ENCODE measurements around the gene MOGAT2.
"Not testable (repeated sequence)": the region's sequence is repeated elsewhere in the genome, so short reads cannot be mapped to it uniquely, and the experiment has no call there.

MOGAT2 gene

DNA sequence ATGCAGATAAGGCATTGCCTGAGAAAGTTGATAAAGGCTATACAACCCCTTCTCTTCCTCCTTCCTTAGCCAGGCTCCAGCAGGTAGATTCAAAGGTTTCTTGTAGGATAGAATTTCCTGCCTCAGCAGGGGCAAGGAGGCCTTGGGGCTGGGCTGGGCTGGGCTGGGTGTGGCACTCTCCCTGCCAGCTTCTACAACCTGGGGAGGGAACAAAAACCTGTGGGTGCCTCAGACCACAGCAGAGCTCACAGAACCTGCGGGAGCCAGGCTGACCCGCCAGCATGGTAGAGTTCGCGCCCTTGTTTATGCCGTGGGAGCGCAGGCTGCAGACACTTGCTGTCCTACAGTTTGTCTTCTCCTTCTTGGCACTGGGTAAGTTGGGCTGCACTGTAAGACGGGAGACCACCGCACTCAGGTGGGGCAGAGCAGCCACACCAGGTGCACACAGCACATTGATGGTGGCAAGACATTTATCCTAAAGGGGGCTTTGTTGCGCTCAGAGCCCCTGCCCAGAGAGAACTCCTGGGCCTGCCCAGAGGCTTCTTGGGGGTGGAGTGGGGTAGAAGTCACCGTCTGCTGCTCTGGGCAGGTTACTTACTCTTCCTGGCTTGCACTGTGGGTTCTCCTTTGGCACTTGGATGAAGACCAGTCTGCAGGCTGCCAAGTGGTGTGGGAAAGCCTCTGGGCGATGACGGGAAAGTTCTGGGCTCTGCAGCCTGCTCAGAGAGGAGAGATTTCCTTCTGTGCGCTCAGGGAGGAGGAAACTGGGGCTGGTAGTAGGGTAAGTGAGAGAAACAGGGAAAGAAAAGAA, at the start of gene MOGAT2:
TSS of gene MOGAT2 (plus strand) at position 231 of the 811 bp plus-strand sequence. CDS start at position 282, 51 bp downstream.
- DNase-seq (ENCODE audit: low read depth) = no peak

DNA sequence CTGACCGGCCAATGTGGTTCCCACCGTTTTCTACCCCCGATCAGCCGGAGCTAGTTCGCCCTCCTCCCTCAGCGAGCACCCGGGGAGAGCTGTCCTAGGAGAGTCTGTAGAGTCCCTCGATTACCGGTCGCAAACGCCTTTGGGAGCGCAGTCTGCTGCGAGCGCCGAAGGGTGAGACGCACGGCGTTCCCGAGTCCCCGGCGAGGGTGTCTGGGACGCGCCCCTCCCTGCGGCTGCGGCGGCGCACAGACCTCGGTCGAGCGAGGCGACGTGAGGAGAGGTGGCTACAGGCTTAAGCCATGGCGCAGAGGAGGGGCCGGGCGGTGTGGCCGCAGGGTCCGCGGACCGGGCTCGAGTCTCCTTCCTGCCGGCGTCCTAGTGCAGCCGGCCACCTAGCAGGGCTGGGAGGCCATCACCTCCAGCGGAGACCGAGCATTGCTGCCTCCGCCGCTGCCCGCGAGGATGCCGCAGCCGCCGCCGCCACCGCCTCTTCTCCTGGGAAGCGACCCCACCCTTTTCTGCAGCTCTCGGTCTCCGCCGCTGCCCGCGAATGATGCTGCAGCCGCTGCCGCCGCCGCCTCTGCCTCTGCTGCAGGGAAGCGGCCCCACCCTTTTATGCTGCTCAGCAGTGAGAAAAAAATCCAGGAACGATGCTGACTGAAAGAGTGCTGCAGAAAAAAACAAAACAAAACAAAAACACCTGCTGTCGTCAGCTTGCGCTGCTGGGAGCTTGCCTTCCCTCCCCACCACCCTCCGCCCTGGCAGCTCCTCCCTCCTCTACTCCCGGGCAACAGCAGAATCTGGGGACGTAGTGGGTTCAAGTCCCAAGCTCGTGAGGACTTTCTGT, 49.0 kb upstream of the MOGAT2 start, which contains the start of gene MAP6:
TSS of gene MAP6 (minus strand) at position 588 of the 847 bp plus-strand sequence. CDS start 669 bp downstream, outside the sequence.
- DNase-seq (ENCODE audit: low read depth) = no peak

DNA sequence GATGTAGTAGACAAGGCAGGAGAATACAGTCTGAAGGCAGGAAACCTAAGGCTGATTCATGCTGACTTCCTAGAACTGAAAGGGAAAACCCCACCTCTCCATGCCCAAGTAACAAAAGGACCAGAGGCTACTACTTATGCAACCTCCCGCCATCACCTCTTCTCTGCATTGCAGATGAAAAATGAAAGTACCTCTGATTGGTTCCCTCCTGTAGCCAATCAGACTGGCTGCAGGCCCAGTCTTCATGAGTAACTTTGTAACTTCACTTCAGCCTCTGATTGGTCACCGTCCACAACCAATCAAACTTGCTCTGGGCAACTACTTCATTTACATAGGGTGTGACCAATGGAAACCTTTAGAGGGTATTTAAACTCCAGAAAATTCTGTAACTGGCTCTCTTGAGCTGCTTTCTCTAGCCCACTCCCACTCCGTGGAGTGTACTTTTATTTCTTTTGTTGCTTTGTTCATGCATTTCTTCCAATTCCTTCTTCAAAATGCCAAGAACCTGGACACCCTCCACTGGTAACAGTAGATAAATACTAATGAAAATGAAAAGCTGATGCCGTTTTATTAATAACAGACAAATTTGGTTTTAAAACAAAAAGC, 43.6 kb upstream of the MOGAT2 start:
- no peak for DNase-seq (ENCODE audit: low read depth)

DNA sequence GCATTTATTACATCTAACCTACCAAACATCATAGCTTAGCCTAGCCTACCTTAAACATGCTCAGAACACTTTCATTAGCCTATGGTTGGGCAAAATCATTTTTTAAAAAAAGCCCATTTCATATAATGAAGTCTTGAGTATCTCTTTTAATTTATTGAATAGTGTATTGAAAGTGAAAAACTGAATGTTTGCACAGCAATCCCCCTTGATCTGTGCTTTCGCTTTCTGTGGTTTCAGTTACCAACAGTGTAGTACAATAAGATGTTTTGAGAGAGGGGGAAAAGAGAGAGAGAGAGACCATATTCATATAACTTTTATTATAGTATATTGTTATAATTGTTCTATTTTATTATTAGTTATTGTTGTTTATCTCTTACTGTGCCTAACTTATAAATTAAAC, 40.4 kb upstream of the MOGAT2 start:
- no peak for DNase-seq (ENCODE audit: low read depth)

DNA sequence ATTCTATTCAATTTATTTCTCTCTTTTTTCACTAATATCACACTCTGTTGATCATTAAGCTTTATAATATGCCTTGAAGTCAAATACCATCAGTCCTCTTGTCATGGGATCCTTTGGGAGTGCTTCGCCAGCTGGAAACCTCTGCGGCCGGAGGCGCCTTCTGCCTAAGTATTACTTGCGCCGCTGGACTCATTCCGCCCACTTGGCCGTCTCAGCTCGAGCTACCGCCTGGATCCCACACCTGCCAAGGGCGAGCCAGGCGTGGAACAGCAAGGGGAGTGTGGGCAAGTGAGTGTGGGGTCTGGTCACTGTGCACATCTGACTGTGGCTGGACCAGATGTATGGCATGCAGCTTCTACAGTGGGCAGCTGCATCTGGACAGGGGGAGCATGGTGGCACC, 39.7 kb upstream of the MOGAT2 start:
- no peak for DNase-seq (ENCODE audit: low read depth)

DNA sequence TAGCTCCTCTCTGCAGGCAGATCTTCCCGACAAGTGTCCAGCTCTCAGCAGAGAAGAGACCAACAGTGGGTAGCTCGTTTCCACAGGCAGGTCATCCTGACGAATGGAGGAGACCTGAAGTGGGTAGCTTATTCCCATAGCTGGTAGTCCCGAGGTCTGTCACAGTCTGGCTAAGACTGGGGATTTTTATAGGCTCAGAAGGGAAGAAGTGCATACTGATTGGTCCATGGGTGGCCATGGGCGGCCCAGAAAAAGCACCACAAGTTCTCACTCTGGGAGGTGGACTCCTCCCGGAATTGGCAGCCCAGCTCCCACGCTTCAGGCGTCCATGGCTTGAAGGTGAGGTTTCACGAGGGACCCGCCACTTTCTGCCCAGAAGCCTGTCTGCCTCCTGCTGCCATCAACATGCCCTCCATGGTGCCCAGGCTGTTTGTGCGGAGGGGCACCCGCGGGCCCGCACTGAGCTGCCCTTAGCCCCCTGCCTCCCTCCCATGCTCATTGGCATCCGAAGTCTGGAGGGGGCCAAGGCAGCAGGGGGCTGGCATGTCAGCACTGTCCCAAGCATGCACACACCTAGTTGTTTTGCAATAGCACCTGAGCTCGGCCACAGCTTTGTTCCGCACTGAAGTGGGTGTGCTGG, 38.9 kb upstream of the MOGAT2 start:
- DNase-seq (ENCODE audit: low read depth) = no peak

DNA sequence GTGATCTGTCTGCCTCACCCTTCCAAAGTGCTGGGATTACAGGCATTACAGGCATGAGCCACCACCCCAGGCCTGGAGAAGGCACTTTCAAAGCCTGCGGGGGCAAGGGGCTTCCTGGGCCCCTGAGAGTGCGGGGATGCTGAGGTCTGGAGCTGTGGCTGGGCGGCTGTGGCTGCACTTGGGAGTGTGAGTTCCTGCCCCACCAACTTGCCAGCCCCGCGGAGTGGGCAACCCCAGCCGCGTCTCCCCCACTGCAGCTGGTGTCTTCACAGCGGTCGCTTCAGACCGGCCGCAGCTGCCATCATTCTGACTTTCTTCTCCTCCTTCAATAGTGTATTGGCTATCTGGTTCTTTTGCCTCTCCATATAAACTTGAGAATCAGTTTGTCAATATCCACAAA, 38.1 kb upstream of the MOGAT2 start:
- no peak for DNase-seq (ENCODE audit: low read depth)

DNA sequence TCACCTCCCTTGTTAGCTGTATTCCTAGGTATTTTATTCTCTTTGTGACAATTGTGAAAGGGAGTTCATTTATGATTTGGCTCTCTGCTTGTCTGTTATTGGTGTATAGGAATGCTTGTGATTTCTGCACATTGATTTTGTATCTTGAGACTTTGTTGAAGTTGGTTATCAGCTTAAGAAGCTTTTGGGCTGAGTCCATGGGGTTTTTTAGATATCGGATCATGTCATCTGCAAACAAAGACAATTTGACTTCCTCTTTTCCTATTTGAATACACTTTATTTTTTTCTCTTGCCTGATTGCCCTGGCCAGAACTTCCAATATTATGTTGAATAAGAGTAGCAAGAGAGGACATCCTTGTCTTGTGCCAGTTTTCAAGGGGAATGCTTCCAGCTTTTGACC, 33.8 kb upstream of the MOGAT2 start:
- DNase-seq (ENCODE audit: low read depth) = not testable (repeated sequence)

DNA sequence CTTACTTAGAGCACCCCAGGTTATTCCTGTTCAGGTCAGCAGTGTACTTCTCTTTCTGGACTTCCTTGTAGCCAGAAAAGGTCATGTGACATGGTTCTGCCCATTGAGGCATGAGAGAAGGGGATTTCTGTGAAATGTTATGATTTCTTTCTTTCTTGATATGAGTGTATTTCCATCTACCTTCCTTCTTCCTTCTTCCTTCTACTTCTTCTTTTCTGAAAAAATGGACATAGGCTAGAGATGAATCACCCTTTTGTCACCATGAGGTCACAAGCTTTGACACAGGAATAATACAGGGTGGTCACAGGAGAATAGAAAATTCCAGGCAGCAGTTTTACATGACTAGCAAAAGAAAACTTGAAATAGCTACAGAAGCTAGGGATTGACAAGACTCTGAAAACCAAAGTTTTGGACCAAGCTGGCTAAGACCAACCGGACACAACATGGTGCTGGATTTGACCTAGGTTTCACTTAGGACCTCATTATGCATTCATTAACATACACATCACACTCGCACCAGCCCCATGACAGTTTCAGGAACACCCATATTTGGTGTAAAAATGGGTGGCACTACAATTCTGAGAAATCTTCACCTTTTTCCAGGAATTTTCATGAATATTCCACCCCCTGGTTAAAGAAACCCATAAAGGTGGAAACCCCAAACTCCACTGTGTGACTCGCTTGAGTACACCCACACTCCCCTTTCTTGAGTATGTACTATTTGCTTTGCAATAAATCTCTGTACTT, 27.6 kb upstream of the MOGAT2 start:
- no peak for DNase-seq (ENCODE audit: low read depth)

DNA sequence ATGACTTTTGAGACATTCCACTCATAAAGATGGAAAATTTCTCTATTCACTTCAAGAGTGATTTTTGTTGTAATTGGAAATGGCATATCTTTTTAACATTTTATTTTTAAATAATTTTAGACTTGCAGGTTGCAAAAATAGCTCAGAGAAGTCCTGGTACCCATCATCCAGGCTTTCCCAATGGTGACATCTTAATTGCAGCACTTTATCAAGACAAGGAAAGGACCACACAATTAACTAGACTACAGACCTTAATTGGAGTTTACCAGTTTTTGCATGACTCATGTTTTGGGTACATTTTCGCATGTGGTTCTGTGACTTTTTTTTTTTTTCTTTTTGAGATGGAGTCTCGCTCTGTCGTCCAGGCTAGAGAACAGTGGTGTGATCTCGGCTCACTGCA, 25.8 kb upstream of the MOGAT2 start:
- no peak for DNase-seq (ENCODE audit: low read depth)

DNA sequence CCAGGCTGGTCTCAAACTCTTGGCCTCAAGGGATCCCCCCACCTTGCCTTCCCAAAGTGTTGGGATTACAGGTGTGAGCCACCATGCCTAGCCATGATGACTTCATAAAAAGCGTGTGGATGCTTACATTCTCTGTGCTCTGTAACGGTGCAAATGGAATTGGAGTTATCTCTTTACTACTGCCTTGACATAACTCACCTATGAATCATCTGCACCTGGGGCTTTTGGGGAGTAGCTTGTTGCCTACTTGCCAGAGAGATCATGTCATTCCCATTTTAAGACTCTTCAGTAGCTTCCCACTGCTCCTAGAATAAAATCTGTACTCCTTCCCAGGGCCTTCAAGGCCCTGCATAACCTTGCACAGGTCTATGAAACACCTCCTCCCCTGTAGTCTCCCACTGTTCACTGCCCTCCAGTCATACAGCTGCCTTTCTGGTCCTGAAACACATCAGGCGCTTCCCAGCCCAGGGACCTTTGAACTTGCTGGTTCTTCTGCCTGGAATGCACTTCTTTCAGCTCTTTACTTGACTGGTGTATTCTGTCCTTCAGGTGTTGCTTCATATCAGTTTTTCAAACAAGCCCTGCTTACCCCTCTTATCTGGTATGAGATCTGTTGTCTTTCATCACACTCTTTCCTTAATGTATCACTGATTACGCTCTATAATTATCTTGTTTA, 19.6 kb upstream of the MOGAT2 start:
- no peak for DNase-seq (ENCODE audit: low read depth)

DNA sequence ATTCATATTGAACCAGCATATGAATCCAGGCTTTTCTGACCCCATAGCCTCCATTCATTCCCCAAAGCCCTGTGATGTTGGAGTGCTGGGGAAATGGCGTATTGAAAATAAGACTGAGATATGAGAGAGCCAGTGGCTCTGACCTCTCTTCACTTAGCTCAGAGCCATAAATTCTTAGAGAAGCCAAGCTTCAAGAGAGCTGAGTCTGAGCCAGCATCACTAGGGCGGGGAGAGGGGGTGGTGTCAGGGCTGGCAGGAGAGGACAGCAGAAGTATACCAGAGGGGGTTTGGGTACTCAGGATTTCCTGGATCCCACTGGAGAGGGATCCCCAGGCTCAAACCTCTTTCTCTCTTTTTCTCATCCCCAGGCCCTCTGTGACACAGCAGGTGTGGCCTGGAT, 16.7 kb upstream of the MOGAT2 start:
- DNase-seq (ENCODE audit: low read depth) = no peak

DNA sequence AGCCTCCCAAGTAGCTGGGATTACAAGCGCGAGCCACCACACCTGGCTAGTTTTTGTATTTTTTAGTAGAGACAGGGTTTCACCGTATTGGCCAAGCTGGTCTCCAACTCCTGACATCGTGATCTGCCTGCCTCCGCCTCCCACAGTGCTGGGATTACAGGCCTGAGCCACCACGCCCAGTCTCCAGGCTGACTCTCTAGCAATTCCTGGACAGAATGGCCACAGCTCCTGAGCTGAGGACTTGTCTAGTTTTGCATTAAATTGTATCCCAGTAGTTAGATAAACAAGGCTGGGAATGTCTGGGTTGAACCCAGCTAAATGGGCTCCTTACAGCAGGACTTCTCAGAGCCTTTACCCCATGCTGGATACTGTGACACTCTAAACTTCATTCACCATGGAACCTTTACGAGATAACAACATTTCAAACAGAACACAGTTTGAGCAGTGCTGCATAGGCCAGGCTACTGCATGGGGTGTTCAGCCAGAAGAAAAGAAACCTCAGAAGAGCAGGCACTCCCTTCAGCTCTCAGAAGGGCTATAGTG, 13.9 kb upstream of the MOGAT2 start:
- DNase-seq (ENCODE audit: low read depth) = no peak

DNA sequence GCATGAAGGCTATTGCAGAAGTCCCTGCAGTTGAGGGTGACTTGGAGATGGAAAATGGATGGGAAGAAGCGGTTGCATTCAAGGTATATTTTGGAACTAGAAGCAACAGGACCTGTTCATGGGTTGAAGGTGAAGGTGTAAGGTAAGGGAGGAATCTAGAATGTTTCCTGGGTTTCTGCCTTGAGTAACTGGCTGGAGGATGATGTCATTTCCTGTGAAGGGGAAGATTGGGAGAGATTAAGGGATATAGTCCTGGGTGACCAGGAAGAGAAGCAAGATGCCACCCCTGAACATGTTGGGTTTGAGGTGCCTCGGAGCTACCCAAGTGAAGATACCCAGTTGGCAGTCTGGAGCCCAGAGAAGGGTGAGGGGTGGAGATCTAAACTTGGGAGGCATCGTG, 12.1 kb upstream of the MOGAT2 start:
- no peak for DNase-seq (ENCODE audit: low read depth)

DNA sequence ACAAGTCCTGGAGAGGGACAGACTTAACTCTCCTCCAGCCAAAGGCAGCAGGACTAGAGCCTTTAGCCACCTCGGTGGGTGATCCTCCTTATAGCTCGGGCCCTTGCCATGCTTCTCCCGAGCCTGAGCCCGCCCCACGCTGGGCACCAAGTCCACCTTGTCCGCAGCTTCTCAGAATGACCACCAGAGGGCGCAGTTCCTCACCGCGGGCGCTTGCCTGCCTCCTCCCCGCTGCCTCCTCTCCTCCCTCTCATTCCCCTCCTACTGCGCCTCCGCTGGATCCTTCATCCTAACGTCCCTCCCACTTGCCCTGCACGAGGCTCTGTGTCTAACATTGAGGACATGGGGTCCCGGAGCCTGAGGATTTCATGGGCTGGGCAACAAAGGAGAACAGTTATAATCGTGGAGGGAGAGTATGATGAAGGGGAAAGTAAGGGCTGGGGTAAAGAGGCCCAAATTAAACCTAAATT, 11.3 kb upstream of the MOGAT2 start:
- peak; percentile 45 for DNase-seq (ENCODE audit: low read depth)

DNA sequence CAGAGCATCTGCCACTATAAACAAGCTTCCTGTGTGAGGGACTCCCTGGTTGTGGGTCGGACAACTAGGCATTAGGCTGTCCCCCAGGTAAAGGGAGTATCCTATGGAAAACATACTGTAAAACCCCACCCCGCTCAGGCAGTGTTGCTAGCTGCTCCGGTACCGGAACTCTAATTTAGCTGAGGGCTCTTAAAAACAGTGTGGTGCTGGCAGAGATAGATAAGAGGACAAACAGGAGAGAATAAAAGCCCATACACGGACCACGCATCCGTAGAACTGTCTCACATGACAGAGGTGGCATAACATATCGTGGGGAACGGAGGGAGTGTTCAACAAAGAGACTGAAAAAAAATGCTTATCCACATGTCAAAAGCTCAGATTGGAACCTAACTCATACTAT, 3.4 kb upstream of the MOGAT2 start:
- DNase-seq (ENCODE audit: low read depth) = no peak

DNA sequence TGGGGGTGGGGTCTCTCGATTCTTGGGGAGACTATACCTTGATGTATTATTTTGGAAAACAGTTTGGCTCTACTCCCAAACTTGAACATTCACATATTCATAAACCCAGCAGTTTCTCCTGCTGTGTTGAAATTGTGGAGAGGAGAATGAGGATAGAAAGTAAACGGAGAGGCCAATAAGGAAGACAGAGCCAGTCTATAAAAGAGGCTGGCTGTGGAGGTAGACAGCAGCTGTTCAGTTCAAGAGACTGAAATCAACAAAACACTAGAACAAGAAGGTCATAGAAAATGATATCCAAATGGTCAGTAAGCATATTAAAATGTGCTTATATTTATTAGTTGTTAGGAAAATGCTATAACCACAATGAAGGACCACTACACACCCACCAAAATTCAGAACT, 1.9 kb upstream of the MOGAT2 start:
- no peak for DNase-seq (ENCODE audit: low read depth)

DNA sequence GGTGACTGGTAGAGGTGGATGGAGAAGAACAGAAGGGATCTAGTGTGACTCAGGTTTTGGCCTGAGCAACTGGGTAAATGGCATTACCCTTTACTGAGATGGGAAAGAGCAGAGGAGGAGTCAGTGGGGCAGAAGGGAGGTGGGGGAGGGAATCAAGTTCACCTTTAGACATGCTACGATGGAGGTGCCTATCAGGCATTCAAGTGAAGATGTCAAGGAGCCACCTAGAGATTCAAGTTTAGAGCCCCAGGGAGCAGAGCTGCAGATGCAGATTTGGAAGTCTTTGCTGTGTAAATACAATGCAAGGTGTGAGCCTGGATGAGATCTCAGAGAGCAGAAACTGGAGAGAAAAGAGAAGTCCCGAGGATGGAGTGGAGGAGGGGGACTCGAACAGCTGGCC, 979 bp upstream of the MOGAT2 start:
- no peak for DNase-seq (ENCODE audit: low read depth)

DNA sequence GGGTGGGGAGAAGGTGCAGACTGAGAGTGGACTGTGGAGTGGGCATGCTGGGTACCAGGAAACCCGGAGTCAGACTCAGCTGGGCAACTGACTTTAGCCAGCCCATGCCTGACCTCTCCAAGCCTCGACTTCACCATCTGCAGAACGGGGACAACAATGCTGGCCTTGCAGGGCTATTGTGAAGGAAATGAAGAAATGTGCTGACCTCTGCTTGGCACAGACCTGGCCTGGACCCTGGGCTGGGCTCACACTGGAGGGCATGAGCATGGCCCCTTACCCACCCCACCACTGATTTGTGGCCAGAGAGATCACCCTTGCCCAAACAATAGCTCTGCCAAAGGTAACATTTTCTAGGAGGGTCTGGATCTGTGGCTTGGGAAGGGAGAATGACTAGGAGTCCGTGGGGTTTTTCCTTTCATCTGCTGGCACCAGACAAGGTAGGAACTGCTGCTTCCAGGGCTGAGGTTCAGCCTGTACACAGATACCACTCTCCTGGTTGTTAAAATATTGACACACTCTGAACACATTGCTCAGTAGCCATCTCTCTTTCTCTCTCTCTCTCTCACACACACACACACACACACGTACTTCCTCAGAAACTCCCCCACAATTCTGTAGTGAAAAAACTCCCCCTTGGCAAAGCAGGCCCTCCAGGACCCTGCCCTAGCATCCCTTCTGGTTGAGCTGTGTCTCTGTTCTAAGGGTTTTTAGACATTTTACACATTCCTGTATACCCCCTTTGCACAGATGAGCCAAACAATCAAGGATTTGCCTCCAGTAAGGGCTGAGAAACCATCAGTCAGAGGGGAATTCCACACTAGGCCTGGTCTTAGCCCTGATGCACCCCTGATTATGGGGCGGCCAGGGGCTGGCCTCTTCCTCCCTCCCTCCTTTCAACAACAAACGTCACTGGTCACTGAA, 1.0 kb downstream of the MOGAT2 start:
- DNase-seq (ENCODE audit: low read depth) = no peak

Data from stimulated activated CD4-positive, alpha-beta T cell treated with anti-CD3 and anti-CD28 coated beads, Interleukin-2, amount 100 ng/mL, for 4 hours (primary cell).